Measurements from ENCODE around the gene AMOTL1.

DNA sequence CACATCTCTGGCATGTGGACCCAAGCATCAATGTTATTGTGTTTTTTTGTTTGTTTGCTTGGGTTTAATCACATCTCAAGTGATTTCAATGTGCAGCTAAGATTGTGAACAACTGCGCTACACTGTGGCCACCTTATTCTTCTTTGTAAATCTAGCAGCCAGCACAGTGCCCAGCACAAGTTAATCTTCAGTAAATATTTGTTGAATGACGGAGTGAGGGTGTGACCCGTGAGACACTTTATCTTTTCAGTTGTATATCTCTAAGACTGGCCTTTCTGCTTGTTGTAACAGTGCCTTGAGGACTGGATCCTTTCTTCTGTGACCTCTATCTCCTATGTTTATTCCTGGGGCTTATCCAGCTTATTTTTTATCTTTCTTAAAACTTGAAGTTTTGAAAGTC lies 21.4 kb upstream of the AMOTL1 start:
- TF ChIP-seq POLR2A (IDR thresholded peaks at IDR 0.05; ENCODE audit: low read depth, low read length) (no peak), JUN (IDR thresholded peaks at IDR 0.05; ENCODE audit: borderline replicate concordance, insufficient read depth, insufficient read length, low read depth) (no peak), POLR2AphosphoS5 (IDR thresholded peaks at IDR 0.05; ENCODE audit: insufficient read depth, low read depth, low read length) (no peak), EZH2 (IDR thresholded peaks at IDR 0.05; ENCODE audit: borderline replicate concordance, low read depth, low read length, severe bottlenecking) (no peak)
- TF ChIP-seq, protein P1, sequence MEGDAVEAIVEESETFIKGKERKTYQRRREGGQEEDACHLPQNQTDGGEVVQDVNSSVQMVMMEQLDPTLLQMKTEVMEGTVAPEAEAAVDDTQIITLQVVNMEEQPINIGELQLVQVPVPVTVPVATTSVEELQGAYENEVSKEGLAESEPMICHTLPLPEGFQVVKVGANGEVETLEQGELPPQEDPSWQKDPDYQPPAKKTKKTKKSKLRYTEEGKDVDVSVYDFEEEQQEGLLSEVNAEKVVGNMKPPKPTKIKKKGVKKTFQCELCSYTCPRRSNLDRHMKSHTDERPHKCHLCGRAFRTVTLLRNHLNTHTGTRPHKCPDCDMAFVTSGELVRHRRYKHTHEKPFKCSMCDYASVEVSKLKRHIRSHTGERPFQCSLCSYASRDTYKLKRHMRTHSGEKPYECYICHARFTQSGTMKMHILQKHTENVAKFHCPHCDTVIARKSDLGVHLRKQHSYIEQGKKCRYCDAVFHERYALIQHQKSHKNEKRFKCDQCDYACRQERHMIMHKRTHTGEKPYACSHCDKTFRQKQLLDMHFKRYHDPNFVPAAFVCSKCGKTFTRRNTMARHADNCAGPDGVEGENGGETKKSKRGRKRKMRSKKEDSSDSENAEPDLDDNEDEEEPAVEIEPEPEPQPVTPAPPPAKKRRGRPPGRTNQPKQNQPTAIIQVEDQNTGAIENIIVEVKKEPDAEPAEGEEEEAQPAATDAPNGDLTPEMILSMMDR (IDR thresholded peaks at IDR 0.05; ENCODE audit: extremely low read depth in 1 of 2, insufficient read depth in 1 of 2, low read depth in 1 of 2, low read length in 2 of 2) = no peak

Measured in endothelial cell of umbilical vein (primary cell).